Measurements from ENCODE around the gene HSP90AA1.
"Not testable (repeated sequence)": the region's sequence is repeated elsewhere in the genome, so short reads cannot be mapped to it uniquely, and the experiment has no call there.

Gene HSP90AA1

GRCh38 chr14:102092806-102093205 is 6.0 kb upstream of the HSP90AA1 start:
- DNase-seq: no peak

DNA sequence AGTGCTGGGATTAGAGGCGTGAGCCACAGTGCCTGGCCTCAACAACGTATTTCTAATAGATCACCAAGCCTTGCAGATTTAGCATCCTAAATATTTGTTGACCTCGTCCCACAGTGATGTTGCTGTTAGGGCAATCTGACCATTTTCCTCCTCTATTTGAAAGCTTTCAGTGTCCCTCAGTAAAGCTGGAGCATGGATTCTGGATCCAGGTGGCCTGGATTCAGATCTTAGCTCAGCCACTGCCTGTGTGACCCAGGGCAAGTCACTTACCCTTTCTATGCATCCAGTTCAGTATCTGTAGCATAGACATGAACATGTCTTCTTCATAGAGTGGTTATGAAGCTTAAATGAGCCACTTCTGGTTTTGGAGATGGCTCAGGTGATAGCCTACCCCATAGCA is 3.9 kb upstream of the HSP90AA1 start:
- DNase-seq: no peak

DNA sequence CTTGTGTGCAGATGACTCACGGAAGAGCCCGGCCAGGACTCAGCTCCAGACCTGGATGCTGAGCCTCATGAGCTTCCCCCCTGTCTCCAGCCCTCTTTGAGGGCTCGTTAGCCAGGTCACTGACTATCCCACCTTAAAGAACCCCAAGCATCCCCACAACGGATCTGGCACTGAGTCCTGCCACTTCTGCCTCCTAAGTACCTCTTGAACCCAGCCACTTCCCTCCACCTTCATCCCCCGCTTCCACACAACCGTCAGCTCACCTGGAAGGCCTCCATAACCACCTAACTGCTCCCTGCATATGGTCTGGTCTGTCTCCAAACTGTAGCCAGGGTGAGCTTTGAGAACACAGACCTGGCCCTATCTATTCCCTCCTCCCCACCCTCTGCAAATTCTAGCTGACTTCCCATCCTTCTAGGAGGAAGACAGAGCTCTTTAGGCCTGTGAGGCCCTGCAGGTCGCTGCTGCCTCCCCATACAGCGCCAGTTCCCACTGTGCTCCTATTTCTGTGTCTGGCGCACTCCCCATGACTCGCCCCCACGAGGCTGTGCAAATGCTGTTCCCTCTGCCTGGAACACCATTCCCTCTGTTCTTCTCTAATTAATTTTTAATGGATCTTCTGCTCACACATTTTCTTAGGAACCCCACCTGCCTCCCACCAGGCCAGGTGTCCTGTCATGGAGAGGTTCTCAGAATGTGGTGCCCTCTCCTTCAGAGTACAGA is 2.9 kb upstream of the HSP90AA1 start:
- DNase-seq: no peak

GRCh38 chr14:102088012-102088792 is 1.4 kb upstream of the HSP90AA1 start:
- DNase-seq: no peak

GRCh38 chr14:102087762-102088011 is 843 bp upstream of the HSP90AA1 start:
- no peak for DNase-seq

DNA sequence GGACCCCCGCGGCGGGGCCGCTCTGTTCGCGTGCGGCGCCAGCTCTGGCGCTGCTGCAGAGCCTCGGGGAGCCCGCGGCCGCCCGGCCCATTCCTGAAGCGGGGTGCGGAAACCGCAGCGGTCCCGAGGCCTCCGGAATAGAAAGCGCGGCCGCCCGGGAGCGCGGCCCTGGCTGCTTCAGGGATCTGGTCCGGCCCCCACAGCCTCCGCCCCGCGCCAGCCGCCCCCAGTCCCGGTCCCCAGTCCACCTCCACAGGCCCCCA is 204 bp downstream of the HSP90AA1 start:
- DNase-seq: no peak

DNA sequence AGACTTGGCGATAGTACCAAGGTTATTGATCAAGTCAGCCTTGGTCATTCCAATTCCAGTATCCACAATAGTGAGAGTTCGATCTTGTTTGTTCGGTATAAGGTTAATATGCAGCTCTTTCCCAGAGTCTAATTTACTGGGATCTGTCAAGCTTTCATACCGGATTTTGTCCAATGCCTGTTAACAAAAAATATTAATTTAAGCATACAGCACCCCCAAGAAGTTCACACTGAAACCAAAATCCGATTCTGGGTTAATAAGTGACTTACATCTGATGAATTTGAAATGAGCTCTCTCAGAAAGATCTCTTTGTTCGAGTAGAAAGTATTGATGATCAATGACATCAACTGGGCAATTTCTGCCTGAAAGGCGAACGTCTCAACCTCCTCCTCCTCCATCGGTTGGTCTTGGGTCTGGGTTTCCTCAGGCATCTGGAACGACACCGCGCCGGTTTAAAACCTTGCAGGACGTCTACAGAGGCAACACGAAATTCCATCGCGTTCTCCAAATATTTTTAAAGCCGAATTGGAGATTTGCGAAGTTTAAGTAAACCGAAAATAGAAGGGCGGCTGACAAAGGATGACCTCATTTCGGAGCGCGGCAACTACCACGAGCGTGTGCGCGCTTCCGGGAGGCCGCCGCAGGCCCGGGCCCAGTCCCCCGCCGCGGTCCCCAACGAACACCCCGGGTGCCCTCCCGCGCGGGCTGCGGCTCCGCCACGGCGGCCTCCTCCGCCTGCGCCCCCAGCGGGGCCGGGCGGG is 716 bp downstream of the HSP90AA1 start:
- DNase-seq: peak; percentile 29

DNA sequence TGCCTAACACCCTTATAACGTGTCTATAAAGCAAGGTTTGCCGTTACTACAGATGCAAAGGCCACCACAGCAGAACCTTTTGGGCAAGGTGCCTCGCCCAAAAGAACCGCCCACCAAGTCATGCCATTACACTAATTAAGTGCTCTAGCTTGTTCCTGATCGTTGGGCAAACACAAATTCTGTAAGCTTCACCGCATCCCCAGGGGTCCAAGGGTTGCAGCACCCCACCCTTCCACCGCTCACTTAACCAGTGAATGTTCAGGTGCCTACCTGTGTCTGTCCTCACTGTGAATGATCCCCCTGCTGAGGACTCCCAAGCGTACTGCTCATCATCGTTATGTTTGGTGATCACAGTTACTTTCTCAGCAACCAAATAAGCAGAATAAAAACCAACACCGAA is 1.4 kb downstream of the HSP90AA1 start:
- no peak for DNase-seq

DNA sequence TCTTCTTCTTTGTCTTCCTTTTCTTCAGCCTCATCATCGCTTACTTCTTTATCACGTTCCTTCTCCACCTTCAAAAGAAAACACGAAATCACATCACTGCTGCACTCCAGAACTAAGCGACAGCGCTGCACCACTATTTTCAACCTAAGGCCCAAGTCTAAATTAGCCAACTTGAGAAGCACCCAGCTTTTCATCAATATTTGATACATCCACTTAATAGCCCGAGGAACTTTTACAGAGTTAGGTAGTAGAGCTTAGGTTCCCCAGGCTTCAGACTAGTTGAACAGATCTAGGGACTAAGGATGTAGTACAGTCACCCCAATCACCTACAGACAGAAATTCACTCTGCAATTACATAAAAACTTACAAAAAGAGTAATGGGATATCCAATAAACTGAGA is 1.9 kb downstream of the HSP90AA1 start:
- no peak for DNase-seq

- DNase-seq: not testable (repeated sequence)
Observed at GRCh38 chr14:102084522-102084921, 2.3 kb downstream of the HSP90AA1 start.

- no peak for DNase-seq
Observed at GRCh38 chr14:102081231-102082080, 5.4 kb downstream of the HSP90AA1 start.

DNA sequence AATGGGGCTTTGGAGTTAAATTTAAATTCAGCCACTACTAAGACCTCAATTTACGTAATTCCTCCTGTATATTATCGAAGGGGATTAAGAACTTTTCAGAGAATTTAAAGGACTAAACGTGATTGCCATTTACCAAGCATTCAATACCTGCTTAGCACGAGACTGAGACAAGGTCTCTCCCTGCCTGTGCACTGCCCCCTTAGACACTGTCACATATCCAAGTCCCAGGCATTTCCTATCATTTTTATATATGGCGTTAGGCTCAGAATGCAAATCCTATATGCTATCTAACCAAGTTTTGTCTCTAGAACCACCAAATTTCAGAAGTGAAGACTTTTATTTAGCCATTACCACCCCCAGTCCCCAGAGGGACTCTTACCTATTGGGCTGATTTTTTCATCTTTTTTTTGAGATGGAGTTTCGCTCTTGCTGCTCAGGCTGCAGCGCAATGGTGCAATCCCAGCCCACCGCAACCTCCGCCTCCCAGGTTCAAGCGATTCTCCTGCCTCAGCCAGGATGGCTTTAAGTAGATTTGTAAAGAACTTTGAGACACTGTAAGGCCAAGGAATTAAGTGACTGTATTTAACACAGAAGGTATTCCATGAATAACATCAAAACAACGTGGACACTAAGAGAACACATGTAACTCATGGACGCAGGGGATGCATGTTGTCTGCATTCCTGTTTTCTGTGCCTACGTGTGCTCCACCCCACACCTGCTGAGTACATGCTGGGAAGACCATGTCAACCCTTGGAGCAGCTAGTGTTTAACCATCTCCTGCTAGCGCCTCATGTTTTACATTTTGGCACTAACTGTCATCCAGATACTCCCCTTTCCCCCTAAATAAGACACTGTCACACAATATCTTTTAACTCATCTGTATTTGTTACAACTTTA is 6.4 kb downstream of the HSP90AA1 start:
- no peak for DNase-seq

- DNase-seq: no peak
Observed at GRCh38 chr14:102079700-102079979, 7.2 kb downstream of the HSP90AA1 start.

- no peak for DNase-seq
Observed at GRCh38 chr14:102078831-102079699, 7.8 kb downstream of the HSP90AA1 start.

DNA sequence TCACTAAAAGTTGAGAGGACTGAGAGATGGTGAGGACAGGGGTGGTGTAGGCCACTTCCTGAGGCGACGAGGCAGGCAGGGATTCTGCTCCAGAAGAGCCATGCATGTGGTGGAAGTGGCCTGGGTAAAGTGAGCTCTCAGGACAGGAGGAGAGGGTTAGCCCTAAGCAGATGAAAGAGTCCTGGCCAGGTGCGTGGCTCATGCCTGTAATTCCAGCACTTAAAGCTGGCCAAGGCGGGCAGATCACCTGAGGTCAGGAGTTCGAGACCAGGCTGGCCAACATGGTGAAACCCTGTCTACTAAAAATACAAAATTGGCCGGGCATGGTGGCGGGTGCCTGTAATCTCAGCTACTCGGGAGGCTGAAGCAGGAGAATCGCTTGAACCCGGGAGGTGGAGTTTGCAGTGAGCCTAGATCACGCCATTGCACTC is 8.5 kb downstream of the HSP90AA1 start:
- DNase-seq: not testable (repeated sequence)

GRCh38 chr14:102077382-102077709 is 9.5 kb downstream of the HSP90AA1 start:
- no peak for DNase-seq

- no peak for DNase-seq
Observed at GRCh38 chr14:102075155-102075554, 11.7 kb downstream of the HSP90AA1 start.

DNA sequence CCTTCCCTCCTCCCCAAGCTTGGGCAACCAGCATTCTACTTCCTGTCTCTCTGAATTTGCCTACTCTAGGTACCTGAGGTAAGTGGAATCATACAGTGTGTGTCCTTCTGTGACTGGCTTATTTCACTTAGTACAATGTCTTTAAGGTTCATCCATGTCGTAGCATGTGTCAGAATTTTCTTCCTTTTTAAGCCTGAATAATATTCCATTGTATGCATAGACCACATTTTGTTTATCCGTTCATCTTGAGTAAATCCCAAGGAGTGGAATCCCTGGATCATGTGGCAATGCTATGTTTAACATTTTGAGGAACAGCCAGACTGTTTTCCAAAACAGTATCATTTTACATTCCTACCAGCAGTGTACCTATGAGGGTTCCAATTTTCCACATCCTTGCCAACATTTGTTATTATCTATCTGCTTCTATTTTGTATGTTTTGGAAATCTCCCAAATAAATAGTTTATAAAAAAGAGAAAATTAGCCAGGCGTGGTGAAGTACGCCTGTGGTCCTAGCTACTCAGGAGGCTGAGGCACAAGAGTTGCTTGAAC is 12.4 kb downstream of the HSP90AA1 start:
- DNase-seq: no peak

- DNase-seq: no peak
Observed at GRCh38 chr14:102071283-102071998, 15.4 kb downstream of the HSP90AA1 start.

GRCh38 chr14:102066041-102066451 is 20.8 kb downstream of the HSP90AA1 start:
- DNase-seq: no peak

DNA sequence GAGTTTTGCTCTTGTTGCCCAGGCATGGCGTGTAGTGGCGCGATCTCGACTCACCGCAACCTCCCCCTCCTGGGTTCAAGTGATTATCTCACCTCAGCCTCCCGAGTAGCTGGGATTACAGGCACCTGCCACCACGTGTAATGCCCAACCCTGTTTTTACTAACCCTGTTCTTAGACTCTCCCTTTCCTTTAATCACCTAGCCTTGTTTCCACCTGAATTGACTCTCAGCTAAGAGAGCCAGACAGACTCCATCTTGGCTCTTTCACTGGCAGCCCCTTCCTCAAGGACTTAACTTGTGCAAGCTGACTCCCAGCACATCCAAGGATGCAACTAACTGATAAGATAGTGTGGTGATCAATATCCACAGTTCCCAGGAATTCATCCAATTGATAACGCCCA is 22.3 kb downstream of the HSP90AA1 start:
- not testable (repeated sequence) for DNase-seq
